Measurements from ENCODE around the gene CFB. TPM values are rescaled to one million over a fixed set of nuclear protein-coding genes. Genes with fewer than 3 reads are reported as not detected.
"Not testable (repeated sequence)": the region's sequence is repeated elsewhere in the genome, so short reads cannot be mapped to it uniquely, and the experiment has no call there.

CFB gene
- 1.6 and 2.0 TPM in 2 replicates for total RNA-seq

DNA sequence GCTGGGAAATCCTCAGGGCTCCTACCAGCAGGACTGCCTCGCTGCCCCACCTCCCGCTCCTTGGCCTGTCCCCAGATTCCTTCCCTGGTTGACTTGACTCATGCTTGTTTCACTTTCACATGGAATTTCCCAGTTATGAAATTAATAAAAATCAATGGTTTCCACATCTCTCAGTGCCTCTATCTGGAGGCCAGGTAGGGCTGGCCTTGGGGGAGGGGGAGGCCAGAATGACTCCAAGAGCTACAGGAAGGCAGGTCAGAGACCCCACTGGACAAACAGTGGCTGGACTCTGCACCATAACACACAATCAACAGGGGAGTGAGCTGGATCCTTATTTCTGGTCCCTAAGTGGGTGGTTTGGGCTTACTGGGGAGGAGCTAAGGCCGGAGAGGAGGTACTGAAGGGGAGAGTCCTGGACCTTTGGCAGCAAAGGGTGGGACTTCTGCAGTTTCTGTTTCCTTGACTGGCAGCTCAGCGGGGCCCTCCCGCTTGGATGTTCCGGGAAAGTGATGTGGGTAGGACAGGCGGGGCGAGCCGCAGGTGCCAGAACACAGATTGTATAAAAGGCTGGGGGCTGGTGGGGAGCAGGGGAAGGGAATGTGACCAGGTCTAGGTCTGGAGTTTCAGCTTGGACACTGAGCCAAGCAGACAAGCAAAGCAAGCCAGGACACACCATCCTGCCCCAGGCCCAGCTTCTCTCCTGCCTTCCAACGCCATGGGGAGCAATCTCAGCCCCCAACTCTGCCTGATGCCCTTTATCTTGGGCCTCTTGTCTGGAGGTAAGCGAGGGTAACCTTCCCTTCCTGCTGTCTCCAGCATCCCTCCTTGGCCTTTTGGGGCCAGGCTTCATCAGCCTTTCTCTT is at the start of gene CFB:
Gene CFB (plus strand): TSS at position 589 of the 863 bp plus-strand sequence. CDS start 127 bp downstream, at position 716.
- DNase-seq, result peak; percentile 51

DNA sequence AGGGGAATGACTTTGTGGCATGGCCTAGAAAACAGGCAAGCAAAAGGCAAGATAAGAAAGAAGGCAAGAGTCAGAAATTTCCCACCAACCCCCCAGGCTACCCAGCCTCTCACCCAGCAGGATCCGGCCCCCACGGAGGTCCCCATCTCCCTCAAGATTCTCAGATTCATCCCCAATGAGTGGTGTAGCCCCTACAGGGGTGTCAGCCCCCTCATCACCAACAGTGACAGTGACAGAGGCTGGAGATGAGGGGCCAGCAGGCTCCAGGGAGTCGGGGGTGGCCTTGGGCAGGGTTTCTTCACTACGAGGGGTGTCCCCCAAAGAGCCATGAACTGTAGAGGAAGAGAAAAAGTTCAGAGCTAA is 49.4 kb upstream of the CFB start:
- DNase-seq, result no peak

DNA sequence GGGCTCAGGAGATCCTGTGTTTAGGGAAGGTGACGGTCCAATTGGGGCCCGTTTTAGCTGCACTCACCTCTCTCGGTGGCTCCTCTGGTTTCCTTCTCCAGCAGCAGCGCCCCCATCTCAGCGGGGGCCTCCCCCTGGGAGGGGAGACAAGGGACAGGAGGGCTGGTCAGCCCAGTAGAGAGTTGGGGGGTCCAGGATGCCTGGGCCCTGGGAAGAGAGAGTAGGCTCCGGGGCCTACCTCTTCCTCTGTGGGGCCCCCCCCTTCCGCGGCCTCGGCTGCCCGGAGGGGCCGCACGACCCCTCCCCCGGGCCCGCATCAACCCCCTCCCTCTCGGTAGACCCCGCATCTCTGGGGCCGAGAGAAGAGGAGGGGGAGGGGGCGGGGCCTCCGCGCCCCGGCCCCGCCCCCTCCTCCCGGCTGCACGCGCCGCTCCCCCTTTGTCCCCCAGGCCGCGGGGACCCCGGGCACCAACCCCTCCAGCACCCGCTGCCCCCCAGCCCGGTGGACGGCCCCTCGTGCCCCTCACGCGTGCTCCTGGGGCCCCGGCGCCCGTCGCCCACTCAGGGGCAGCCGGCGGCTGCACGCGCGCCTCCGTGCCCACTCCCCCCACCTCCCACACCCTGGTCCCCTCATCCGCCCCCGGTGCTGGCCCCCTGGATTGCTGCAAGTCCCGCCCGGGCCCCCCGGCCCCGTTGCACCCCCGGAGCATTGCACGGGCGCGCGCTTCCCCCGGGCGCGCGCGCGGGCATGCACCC is 48.9 kb upstream of the CFB start:
- no peak for DNase-seq

DNA sequence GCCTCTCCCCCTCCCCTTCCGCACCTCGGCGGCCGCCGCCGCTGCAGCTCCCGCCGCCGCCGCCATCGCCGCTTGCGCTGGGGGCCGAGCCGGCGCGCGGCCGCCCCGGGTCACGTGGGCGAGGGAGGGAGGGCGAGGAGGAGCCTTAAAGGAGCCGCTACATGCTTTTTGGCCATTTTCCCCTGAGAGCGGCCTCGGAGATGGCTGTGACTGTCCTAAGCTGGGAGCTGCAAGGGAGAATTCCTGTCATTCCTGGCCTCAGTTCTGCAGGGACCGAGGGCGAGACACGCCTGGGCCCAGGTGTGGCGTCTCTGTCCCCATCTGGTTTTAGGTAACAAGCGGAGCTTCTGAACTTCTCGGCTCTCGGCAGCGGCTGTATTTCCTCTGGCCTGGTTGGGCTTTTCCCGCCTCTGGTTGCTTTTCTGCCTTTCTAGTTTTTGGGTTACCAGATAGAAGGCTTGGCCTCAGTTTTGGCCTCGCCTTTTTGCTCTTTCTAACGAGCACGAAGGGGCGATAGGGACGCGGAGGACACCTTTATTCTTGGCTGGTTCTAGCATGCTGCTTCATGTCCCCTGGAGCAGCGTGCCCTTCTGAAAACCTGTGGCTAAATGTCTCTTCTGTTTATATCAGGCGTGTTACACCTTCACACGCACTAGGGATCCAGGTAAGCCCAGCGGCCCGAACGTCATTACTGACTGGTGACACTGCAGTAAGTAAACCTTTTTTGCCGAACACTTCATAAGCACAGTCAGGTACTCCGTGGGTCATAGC is 48.1 kb upstream of the CFB start, which contains the start of gene EHMT2:
Gene EHMT2 (minus strand): TSS at position 87 of the 771 bp plus-strand sequence. CDS start 21 bp downstream, at position 66.
- peak; percentile 83 for DNase-seq

DNA sequence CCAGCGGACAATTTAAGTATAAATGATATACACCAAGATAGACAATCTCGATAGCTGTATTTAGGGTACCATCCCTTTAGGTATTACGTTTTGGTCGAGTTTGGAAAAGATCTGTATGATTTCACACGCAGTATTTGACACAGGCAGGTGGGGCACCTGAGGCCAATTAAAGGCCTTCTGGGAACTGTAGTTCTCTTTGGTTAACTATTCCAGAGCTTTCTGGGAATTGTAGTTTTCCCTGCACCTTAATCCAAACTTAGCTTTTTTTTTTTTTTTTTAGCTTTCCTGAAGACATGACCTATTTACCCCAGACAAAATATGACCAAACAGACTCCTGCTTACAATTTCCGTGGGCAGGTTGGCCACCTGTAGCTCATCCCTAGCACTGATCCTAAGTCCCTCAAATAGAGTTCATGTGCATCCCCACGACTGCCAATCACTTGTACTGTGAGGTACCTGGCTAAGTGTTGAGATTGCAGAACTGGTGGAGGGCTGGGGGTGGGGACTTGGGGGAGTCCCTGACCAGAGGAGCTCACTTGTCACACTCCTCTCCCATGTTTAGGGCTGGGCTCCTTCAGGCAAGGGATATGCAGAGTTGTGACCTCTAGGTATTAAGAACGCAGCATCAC is 47.4 kb upstream of the CFB start:
- peak; percentile 53 for DNase-seq

DNA sequence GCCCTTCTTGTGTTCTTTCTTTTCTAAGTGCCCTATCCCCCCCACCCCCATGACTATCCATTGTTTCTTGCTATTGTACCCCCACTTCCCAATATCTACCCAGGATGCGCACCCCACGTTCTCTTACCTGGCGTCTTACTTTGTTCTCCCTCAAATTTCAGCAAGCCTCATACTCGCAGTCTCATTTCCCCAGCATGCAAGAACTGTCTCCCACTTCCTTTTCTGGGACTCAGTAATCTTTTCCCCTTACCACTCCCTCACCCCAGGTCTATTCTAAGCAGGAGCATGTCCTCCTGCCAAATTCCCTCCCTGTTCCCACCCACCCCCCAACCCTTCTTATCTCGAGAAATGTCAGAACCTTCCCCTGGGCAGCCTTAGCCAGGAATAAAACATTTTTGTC is 46.7 kb upstream of the CFB start:
- no peak for DNase-seq

DNA sequence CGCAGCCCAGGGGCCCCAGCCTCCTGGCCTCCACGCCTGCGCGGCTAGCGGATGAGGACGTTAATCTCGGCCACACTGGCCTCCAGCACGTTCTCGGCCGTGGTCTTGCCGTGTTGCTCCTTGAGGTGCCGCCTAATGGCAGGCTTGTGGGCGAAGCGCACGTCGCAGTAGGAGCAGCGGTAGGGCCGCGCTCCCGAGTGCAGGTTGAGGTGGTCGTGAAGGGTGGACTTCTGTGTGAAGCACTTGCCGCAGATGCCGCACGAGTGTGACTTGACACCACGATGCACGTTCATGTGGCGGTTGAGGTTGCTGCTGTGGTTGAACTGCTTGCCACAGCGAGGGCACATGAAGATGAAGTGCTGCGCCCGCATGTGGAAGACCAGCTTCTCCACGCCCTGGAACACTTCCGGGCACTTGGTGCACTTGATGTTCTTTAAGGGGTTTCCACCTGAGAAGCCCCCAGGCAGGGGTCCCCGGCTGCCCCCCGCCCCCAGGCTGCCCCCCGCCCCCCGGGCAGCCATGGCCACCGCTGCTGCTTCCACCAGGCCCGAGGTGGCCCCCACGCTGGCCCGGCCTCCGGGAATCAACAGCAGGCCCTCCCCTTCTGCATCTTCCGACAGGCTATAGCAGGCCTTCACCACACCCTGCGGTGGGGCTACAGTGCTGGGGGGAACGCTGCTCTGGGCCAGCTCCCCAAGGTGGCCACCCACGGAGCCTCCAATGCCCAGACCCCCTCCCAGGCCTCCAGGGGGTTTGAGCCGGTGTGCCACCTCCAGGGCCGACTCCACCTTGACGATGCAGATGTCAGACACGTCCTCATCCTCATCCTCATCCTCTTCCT is 45.8 kb upstream of the CFB start:
- DNase-seq, result no peak

DNA sequence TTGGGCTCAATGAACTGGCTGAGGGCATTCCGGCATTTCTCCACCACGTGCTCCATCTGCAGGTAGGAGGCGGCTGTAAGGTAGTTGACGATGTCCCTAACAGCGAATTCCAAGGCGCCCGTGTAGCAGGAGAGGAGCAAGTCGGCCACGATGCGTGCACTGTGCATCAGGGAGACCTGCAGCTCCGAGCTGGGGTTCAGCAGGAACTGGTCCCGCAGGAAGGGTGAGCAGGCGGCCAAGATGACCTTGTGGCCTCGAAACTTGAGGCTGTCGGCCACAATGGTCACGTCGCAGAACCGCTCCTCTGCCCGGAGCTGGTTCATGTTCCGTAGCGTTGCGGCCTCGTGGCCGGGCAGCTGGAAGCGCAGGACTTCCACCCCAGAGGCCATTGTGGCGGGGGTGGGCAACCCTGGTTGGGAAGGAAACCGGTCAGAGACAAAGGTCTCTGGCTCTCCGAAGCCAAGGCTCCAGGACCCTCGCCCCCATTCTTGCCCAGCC is 44.9 kb upstream of the CFB start:
- DNase-seq, result peak; percentile 26

DNA sequence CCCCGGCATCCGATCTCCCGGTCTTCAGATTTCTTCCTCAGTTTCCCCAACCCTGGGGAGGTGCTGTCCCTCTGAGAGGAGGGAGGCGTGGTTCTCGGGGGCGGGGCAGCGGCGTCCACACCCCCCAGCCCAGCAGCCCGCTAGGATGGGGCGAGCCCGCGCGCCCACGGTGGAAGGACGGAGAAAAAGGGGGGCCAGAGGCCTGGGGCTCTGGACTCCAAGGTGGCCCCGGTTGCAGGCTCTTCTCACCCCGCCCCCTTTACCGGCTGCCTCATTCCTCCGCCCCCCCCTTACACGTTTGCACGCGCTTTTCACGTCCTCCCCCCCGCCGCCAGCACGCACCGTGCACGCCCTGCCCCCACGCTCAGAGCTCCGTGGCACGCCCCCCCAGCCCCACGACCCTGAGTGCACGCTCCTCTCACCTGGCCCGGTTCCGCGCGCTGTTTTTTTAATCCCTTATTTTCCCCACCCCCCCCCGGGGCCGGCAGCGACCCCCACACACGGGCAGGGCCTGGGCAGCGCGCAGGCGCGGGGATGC is 44.4 kb upstream of the CFB start:
- peak; percentile 60 for DNase-seq

DNA sequence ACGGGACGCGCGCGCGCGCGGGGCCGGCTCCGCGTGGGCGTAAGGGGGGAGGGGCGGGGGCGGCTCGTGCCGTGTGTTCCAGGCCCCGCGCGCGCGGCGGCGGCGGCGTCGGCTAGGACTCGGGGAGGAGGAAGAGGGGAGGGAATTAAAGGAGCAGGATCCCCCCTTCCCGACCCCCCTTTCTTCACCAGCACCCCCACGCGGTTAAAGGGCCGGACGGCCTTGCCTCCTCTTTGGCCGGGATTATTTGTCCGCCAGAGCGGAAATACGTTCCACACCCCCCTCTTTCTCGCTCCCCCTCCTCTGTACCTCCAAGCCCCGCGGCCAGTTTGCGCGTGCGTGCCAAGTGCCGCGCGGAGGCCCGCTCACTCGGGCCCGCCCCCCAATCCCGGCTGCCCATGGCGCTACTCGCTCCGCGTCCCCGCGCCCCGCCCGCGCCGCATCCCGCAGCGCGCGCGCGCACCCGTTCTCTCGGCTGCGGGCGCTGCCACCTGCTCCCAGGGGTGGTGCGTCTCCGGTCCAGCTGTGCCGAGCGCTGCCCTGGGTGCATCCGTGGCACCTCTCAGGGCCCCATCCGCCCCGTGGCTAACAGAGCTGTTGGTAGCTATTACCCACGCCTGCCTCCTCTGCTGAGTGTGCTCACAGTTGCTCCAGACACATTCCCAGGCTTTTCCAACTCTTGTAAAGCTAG is 43.8 kb upstream of the CFB start, which contains the start of gene ZBTB12:
Gene ZBTB12 (minus strand): TSS at position 134 of the 691 bp plus-strand sequence. CDS start 781 bp downstream, outside the sequence.
- peak; percentile 93 for DNase-seq

DNA sequence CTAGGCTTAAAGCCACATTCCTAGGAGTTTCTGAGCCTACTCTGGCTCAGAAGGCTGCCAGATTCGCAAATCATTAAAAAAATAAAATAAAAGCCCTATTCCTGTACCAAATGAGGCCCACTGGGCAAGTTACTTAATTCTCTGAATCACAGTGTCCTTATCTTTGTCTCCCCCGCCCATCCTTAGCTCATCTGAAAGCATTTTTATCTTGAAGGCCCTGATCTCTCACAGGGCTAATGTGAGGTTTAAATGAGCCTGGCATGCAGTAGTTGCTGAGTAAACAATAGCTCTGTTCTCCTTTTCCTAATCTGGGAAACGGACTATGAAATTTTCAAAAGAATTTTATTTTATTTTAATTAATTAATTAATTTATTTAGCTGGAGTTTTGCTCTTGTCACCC is 41.9 kb upstream of the CFB start:
- DNase-seq, result no peak

DNA sequence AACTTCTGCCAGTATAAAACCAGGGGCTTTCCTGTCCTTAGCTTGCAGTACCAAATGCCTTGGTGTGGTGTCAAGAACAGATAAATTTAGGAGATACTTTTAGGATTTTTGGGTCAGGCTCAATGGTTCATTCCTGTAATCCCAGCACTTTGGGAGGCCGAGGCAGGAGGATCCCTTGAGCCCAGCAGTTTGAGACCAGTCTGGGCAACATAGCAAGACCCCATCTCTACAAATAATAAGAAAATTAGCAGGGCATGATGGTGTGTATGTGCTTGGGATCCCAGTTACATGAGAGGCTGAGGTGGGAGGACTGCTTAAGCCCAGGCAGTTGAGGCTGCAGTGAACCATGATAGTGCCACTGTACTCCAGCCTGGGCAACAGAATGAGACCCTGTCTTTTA is 40.9 kb upstream of the CFB start:
- DNase-seq, result no peak

DNA sequence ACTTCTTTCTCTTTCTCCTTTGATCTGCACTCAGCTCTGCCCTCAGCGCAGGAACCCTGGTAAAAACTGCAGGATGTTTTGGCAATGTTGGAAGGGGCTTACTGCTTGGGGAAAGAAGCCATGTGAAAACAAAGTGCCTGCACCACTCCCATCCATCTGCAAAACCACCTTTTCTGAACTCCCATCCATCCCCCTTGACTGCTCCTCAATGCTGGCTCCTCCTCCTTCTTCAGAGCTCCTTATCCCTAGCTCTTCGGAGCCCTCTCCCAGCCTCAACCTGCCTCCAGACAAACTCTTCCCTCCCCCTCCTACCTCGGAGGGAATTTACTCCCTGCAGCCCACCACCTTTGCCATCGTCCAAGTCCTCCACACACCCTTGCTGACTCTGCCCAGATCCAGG is 39.8 kb upstream of the CFB start:
- no peak for DNase-seq

DNA sequence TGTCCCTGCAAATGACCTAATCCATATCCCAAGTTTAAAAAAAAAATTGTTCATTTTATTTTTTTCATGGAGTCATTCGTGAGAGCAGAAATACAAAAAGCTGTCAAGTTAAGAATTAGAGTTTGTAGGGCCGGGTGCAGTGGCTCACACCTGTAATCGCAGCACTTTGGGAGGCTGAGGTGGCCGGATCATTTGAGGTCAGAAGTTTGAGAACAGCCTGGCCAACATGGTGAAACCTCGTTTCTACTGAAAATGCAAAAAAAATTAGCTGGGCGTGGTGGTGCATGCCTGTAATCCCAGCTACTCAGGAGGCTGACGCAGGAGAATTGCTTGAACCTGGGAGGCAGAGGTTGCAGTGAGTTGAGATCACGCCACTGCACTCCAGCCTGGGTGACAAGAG is 39.2 kb upstream of the CFB start:
- not testable (repeated sequence) for DNase-seq

DNA sequence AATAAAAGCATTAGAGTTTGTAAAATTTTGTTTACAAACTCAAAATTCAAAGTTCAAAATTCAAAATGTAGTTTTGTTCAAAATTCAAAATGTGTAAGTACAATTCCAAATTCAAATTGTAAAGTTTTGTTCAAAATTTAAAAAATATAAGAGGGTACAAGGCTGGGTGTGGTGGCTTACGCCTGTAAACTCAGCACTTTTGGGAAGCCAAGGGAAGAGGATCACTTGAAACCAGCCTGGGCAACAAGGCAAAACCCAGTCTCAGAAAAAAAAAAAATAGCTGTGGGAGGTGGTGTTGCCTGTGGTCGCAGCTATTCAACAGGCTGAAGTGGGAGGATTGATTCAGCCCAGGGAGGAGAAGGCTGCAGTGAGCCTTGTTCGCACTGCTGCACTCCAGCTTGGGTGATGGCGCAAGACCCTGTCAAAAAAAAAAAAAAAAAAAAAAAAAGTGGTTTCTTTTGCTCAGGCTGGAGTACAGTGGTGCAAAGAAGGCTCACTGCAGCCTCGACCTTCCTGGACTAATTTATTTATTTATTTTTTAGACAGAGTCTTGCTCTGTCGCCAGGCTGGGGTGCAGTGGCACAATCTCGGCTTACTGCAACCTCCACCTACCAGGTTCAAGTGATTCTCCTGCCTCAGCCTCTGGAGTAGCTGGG is 38.6 kb upstream of the CFB start:
- no peak for DNase-seq

DNA sequence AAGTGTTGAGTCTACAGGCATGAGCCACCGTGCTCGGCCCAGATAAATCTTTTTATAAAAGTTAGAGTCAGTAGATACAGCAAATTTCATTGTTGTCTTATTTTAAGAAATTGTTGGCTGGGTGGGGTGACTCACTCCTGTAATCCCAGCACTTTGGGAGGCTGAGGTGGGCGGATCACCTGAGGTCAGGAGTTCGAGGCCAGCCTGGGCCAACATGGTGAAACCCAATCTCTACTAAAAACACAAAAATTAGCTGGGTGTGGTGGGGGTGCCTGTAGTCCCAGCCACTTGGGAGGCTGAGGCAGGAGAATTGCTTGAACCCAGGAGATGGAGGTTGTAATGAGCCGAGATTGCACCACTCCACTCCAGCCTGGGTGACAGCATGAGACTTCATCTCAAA is 37.6 kb upstream of the CFB start:
- DNase-seq, result not testable (repeated sequence)

DNA sequence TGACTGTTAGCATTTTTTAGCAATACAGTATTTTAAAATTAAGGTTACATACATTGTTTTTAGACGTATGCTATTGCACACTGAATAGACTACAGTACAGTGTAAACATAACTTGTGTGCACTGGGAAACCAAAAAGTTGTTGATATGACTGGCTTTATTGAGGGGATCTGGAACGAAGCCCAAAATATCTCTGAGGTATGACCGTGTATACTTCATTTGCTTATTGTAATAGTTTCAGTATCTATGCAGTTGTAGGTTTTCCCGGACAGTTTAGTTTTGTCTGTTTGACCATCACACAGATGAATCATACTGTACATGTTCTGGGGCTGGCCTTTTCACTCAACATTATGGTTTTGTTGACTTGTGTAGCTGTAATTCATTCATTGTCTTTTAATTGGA is 37.1 kb upstream of the CFB start:
- DNase-seq, result no peak

DNA sequence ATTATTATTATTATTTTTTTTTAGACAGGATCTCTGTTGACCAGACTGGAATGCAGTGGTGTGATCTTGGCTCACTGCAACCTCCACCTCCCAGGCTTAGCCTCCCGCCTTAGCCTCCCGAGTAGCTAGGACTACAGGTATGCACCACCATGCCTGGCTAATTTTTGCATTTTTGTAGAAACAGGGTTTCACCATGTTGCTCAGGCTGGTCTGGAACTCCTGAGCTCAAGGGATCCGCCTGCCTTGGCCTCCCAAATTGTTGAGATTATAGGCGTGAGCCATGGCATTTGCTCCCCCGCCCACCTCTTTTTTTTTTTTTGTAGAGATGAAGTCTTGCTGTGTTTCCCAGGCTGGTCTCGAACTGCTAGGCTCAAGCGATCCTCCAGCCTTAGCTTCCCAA is 36.6 kb upstream of the CFB start:
- not testable (repeated sequence) for DNase-seq

DNA sequence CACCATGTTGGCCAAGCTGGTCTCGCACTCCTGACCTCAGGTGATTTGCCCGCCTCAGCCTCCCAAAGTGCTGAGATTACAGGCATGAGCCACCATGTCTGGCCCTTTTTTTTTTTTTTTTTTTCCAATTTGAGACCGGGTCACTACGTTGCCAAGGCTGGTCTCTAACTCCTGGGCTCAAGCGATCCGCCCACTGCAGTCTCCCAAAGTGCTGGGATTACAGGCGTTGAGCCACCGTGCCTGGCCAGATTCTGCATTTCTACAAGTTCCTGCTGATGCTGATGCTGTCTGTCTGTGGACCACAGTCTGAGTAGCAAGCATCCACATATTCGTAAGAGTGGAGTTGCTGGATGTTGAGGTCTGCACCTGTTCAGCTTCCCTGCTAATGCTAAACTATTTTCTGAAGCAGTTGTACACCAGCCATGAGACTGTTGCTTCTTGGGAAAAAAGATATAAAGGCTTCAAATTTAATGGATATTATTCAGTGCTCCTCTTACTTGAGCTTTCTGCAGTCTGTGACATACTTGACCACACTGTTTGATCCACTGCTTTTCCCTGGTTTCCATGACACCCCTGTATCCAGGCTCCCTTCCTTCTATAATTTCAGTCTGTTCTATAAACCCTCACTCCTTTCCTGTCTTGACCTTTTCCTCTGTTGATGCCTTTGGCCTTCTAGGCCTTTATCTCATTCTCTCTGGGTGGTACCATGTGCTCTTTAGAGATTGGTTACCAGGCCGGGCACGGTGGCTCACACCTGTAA is 33.9 kb upstream of the CFB start:
- no peak for DNase-seq

Measured in dermis blood vessel endothelial cell (primary cell).